Stimulated activated CD8-positive, alpha-beta memory T cell treated with anti-CD3 and anti-CD28 coated beads, Interleukin-15, amount 100 ng/mL, for 4 hours (primary cell): ENCODE data around the gene SMIM28.

ENCODE experiments used
- DNase-seq, 2 donors: peaks; one replicate each; pipeline ENCODE4 v3.0.0-alpha.2; 2020; ENCODE audit warnings: low read depth in 2 of 2

Gene SMIM28

DNA sequence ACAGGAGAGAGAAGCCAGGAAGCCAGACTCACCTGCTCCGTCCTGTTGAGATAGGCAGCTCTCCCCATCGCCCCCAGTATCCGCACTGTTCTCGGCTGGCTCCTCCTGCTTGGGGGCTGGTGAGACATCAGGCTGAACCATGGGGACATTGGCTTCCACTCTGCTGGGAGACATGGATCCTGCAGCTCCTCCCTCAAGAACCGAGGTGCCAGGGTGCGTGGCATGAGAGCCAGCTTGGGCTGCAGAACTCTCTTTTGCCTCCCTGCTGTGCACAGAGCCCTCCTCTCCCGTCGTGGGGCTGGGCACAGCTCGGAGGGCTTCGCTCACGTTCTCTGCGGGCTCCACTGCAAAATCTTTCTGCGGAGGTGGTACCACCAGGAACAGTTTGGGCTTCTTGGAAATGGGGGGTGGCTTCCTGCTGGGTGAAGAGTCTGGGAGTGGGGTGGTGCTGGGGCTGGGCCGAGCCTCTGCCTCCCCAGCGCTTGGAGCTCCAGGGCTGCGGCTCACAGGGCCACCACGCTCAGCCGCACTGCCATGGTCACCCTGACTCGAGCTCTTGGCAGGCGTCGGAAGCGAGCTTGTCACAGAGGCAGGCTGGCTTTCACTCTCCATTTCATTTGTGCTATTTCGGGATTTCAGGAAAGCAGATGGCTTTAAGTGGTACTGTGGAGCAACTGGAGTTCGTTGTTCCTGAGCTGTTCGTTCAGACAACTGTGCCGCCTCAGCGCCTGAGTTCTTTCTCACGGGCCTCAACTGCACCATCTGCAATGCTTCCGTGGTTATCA lies 52.8 kb downstream of the SMIM28 start:
- DNase-seq = no peak

DNA sequence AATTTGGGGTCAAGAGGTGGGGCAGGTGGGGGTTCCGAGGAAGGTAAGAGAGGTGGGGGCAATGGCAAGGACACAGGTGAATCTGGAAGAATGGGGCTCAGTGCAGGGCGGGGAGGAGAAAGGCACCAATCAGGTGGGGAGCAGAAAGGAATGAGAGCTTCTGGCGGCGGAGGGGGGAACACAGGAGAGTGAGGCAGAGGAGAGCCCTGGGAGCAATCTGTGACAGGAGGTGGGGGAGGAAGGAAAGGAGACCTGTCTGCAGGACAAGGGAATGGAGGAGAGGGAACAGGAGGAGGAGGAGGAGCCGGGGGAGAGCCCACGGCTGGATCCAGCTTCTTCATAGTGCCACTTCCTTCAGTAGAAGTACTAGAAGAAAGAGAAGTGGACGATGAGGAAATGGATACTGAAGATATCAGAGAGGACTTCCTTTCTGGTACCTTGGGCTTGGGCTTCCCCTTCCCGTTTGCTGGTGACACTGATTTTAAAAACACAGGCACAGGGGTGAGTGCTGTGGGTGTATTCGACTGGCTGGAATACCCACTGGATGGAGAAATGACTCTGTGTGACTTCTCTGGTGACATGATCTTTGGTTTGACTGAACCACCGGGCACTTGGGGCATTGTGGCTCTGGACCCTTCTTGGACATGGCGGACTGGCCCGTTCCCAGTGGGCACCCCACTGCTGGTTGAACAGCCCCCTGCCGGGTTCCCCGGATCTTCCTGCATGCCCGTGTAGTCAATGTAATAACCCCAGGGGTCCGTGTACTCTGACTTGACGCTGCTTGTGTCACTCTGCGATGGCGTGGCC lies 53.8 kb downstream of the SMIM28 start:
- no peak for DNase-seq

DNA sequence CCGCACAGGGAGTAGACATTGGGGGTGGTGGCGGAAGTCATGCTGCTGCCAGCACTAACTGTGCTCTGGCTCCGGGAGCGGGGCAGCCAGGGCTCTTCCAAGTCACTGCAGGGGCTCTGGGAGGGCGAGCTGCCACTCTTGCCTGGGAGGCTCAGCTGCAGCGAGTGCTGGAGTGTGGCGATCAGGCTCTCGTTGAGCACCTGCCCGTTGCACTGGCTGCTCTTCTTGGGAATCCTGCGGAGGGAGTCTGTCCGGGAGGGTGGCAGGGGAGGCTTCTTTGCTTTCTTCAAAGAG lies 54.3 kb downstream of the SMIM28 start:
- DNase-seq = no peak
